Right cardiac atrium (tissue), 5 donors: ENCODE results near the gene TRAF2. TPM values are rescaled to one million over a fixed set of nuclear protein-coding genes. Genes with fewer than 3 reads are reported as not detected.

Experiments
- ATAC-seq, 2 donors: fragments of 200-7000 bp; cut with Tn5 transposase; one replicate each; pipeline versions ENCODE4 v1.8.0 to v1.9.1; 2020; ENCODE audit warnings: moderate library complexity in 2 of 2, mild to moderate bottlenecking in 1 of 2
- DNase-seq, 3 donors: peaks; one replicate each; pipeline ENCODE4 v3.0.0-alpha.2; 2020
- H3K27ac ChIP-seq: one replicate; pipeline ENCODE4 v1.5.1; 2013; ENCODE audit warnings: mild to moderate bottlenecking, low read length, control low read depth, moderate library complexity
- H3K27me3 ChIP-seq: one replicate; pipeline ENCODE4 v1.6.1; 2013; ENCODE audit not compliant: control insufficient read depth, insufficient read depth
- H3K4me1 ChIP-seq: one replicate; pipeline ENCODE4 v1.6.1; 2013; ENCODE audit warnings: low read length; ENCODE audit not compliant: control insufficient read depth, insufficient read depth
- H3K4me3 ChIP-seq: one replicate; pipeline ENCODE4 v1.5.1; 2013; ENCODE audit warnings: low read length, control low read depth
- H3K9me3 ChIP-seq: one replicate; pipeline ENCODE4 v1.6.1; 2013; ENCODE audit warnings: low read length; ENCODE audit not compliant: control insufficient read depth
- WGBS: extraction: QIAGEN DNeasy Blood & Tissue Kit; methylation state at CpG from one replicate; pipeline ENCODE4 v1.1.7; 2013; 5-methylcytosine and 5-hydroxymethylcytosine counted together
- intact Hi-C, 4 donors: fragments of 100-400 bp; cut with DNase I; formaldehyde crosslinking; loops; one replicate each; pipeline versions ENCODE4 v1.11.0 to v1.14.0; 2022 to 2023
- polyA plus RNA-seq: library from polyadenylated mRNA; stranded (reverse); fragments of 200-250 nt; gene quantifications from one replicate; pipeline ENCODE4 v1.2.3, GENCODE V29; 2013
- total RNA-seq, 4 donors: library from RNA; stranded (reverse); fragmentation: NEBNext Ultra II Directional; extraction: Animal tissue kit (Norgen Biotek cat#: 25700); gene quantifications; one replicate each; pipeline ENCODE4 v1.2.1, GENCODE V29; 2021
- donor health status: healthy with polysubstance abuse.
- donor health status: DM: no; HTN: yes; CAD: no.
- donor health status: DM: no; HTN: no; CAD: no.
- donor health status: DM: no; HTN: yes; CAD: no; lungs with severe emphysema.
- donor health status: DM: yes; HTN: yes; CAD: no.

TRAF2 gene
- total and polyA plus RNA-seq, 5 donors, result 6.1 to 10.2 (median 8.2) TPM

GRCh38 chr9:136946228-136947027 lies 60.1 kb downstream of the TRAF2 start:
- H3K4me1 ChIP-seq, result no peaks in the 10 kb centered on the region
- peak in 2 of 3 donors; percentile 60 to 71 for DNase-seq
- H3K27ac ChIP-seq, result no peak overlapping the region
- ATAC-seq, result no peak
- 76% methylated on average over 27 of the region's 27 CpGs for WGBS
- no peak overlapping the region for H3K4me3 ChIP-seq
- intact Hi-C loops, result loop anchor here in 3 of 4 donors (5.0 to 10.0 kb wide), 7 partner anchors 36 to 152 kb away; partner anchors contain the start of genes ABCA2 (in 1 of the 3), AJM1 (in 1 of the 3), CCDC183 (in 1 of the 3) and FUT7 (in 1 of the 3)
- H3K9me3 ChIP-seq, result no peaks in the 10 kb centered on the region
- no peaks in the 10 kb centered on the region for H3K27me3 ChIP-seq

DNA sequence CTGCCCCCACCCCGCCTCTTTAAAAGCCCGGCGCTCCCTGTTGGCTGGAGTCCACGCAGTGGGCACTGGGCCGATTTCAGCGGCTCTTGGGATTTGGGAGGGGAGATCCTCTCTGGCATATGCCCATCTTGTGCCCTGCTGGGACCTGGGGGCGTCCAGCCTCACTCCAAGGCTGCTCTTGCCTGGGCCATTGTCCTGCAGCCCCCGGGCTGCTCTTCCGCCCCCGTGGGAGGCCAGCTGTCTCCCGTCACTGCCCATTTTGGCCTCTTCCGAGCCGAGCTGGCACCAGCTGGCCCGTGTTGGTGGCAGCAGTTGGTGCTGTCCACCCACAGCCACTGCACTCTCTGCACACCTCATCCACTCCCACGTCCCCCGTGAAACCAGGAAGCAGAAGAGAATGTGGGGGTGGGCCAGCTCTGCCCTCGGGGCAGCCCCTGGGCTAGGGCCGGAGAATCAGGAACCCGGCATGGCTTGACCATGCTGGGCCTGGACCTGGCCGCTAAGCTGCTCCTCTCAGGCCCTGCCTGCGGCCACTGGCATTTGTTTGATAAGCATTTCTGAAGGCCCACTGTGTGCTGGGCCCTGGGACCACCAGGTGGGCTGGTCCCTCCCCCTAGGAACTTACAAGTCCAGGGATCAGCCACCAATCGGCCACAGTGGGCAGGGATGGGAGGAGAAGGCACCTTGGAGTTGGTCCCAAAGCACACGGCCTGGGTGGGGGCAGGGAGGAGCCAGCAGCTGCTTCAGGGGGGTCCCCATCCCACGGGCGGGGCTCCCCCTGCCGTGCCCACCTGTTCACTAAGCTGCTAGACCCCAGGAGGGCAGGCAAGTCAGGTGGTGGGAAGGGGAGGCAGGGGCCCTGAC lies 60.9 kb downstream of the TRAF2 start:
- no peak for ATAC-seq
- Histone ChIP-seq H3K4me3 (no peak overlapping the region), H3K27ac (peak overlapping the region; percentile 15), H3K4me1 (no peaks in the 10 kb centered on the region), H3K9me3 (no peaks in the 10 kb centered on the region), H3K27me3 (no peaks in the 10 kb centered on the region)
- WGBS, result 44% methylated on average over 26 of the region's 26 CpGs
- intact Hi-C loops, result loop anchor here in 3 of 4 donors (5.0 to 10.0 kb wide), 7 partner anchors 35 to 152 kb away; partner anchors contain the start of genes ABCA2 (in 1 of the 3), AJM1 (in 1 of the 3), CCDC183 (in 1 of the 3) and FUT7 (in 1 of the 3)
- DNase-seq, result peak in 2 of 3 donors; percentile 72 to 78

GRCh38 chr9:136947955-136948510 lies 61.7 kb downstream of the TRAF2 start:
- ATAC-seq (peak in 1 of 2 donors; percentile 12), DNase-seq (peak; percentile 78 to 90 (median 88))
- Histone ChIP-seq H3K27me3 (no peaks in the 10 kb centered on the region), H3K27ac (peak overlapping the region; percentile 15), H3K4me3 (no peak overlapping the region), H3K4me1 (no peaks in the 10 kb centered on the region), H3K9me3 (no peaks in the 10 kb centered on the region)
- intact Hi-C loops, result loop anchor here in 3 of 4 donors (5.0 to 10.0 kb wide), 7 partner anchors 34 to 153 kb away; partner anchors contain the start of genes ABCA2 (in 1 of the 3), AJM1 (in 1 of the 3), CCDC183 (in 1 of the 3) and FUT7 (in 1 of the 3)
- 26% methylated on average over 15 of the region's 15 CpGs for WGBS

- Histone ChIP-seq H3K4me3 (peak overlapping the region; percentile 52), H3K27ac (peak overlapping the region; percentile 59), H3K4me1 (no peaks in the 10 kb centered on the region), H3K9me3 (no peaks in the 10 kb centered on the region), H3K27me3 (no peaks in the 10 kb centered on the region)
- intact Hi-C loops, result loop anchor here in 3 of 4 donors (5.0 to 10.0 kb wide), 7 partner anchors 33 to 155 kb away; partner anchors contain the start of genes ABCA2 (in 1 of the 3), AJM1 (in 1 of the 3), CCDC183 (in 1 of the 3) and FUT7 (in 1 of the 3)
- ATAC-seq (no peak), DNase-seq (peak in 2 of 3 donors; percentile 57 to 63)
- 17% methylated on average over 21 of the region's 22 CpGs for WGBS
Observed at GRCh38 chr9:136949239-136949816, 63.0 kb downstream of the TRAF2 start.

DNA sequence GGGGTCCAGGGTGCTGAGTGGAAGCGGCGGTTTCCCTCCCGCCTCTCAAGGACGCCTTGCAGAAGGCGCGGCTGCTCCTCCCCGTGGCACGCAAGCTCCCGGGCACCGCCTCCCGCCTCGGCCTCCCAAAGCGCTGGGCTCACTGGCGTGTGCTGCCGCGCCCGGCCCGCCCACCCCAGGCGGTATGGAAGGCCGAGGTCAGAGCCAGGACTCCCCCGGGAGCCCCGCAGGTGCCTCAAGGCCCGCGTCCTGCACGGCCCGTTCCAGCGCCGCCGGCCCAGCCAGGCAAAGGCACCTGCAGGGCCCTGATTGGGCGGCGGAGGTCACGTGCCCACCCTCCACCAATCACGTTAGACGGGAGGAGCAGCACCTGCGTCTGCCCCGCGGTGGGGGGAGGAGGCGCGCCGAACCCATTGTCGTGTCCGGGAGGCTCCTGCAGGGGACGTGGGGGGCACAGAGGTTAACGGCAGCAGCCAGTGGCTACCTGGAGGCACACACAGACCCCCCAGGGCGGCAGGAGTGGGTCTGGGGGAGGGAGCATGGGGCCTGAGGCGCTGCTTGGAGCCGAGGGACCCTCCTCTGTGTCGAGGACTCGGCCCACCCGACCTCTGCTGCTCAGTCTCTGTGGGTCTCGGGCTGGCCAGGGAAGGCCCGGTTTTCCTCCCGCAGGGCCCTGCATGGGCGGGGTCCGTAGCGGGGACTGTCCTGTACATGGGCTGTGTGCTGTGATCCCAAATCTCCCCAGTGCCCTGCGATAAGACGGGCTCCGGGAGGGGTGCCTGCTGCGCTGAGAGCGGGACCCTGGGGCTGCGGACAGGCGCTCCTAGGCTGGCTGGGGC lies 63.7 kb downstream of the TRAF2 start:
- no peaks in the 10 kb centered on the region for H3K27me3 ChIP-seq

DNA sequence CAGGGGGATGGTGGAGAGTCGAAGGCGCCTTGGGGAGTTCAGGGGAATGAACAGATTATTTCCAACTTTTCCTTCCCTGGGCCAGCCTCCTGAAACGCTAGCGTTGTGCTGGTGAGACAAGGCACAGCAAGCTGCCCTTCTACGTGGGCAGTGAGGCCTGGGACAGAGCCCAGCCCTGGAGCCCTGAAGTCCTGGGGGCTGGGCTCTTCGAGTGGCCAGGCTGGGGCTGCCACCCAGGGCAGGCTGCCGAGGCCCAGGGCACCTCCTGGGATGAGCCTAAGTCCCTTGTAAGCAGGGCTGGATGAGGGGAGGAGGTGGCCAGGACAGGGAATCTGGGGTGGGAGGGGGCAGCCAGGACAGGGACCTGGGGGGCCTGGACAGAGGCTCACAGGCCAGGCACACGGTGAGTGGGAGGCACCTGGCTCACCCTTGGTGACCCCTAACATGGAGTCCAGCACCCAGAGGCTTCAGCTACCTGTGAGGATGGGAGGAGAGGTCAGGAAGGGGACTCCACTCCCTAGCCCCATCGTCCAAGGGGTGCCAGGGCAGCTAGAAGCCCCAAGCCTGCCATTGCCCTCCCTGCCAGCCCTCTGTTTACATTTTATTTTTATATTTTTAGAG lies 64.5 kb downstream of the TRAF2 start:
- intact Hi-C loops, result loop anchor here in 1 of 4 donors (5.0 kb wide), 1 partner anchor 77 kb away; the partner anchor contains the start of gene ABCA2
- H3K4me1 ChIP-seq, result no peaks in the 10 kb centered on the region
- no peak overlapping the region for H3K4me3 ChIP-seq
- peak in 2 of 3 donors; percentile 69 to 75 for DNase-seq
- 38% methylated on average over 9 of the region's 9 CpGs for WGBS
- H3K27ac ChIP-seq, result peak overlapping the region; percentile 56
- peak; percentile 1 to 23 for ATAC-seq
- no peaks in the 10 kb centered on the region for H3K9me3 ChIP-seq
- H3K27me3 ChIP-seq, result no peaks in the 10 kb centered on the region

More for the DNA sequence above, 63.7 kb downstream of the TRAF2 start:
- WGBS, result 2% methylated on average over 63 of the region's 63 CpGs
- H3K9me3 ChIP-seq, result no peaks in the 10 kb centered on the region
- DNase-seq (peak; percentile 93 to 98 (median 97)), ATAC-seq (peak; percentile 85)
- peak overlapping the region; percentile 59 for H3K27ac ChIP-seq
- H3K4me1 ChIP-seq, result no peaks in the 10 kb centered on the region
- intact Hi-C loops, result loop anchor here (5.0 to 10.0 kb wide), 7 partner anchors 32 to 155 kb away; partner anchors contain the start of genes ABCA2 (in 2 of the 4), AJM1 (in 1 of the 4), CCDC183 (in 1 of the 4) and FUT7 (in 1 of the 4)
- peak overlapping the region; percentile 52 for H3K4me3 ChIP-seq

DNA sequence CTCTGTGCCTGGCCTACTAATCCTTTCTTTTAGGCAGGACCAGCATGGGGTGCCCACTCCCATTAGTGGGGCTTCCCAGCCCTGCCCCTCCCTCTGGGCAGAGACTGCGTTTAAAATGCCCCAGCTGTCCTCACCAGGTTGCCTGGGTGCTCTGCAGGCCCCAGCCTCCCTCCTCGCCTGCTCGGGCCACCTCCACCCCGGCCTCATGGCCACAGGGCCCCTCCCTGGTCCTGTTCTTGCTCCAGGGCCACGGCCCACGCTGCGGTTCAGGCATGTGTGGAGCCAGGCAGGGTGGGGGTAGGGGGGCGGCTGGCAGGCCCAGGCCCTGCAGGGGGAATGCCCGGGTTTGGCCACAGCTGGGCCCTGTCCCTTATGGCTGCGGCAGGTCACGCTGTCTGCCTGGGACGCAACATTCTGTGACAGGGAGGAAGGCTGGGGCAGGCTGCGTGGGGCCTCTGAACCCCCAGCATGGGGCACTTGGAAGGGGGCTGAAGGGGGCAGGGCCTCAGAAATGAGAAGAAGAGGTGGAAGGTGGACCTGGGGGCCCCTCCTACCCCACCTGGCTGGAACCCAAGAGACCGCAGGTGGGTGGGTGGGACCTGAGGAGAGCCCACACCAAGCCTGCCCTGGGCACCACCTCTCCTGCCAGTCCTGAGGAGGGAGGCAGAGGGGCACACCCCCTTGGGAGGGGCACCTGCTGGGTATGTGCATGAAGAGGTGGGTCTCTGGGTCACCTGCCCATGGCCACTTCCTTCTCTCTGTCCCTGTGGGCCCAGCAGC lies 65.4 kb downstream of the TRAF2 start, which contains the start of gene LCN12:
Gene LCN12 (plus strand): TSS at position 733 of the 780 bp plus-strand sequence. CDS start 55 bp downstream, outside the sequence.
- Histone ChIP-seq H3K27me3 (no peaks in the 10 kb centered on the region), H3K4me3 (no peak within 1 kb of the TSS), H3K4me1 (no peaks in the 10 kb centered on the region), H3K9me3 (no peaks in the 10 kb centered on the region), H3K27ac (peak within 1 kb of the TSS; percentile 21)
- ATAC-seq, result no peak
- WGBS, result 80% methylated on average over 14 of the region's 14 CpGs
- intact Hi-C loops, result loop anchor here in 1 of 4 donors (5.0 kb wide), 1 partner anchor 76 kb away; the partner anchor contains the start of gene ABCA2
- DNase-seq, result peak in 2 of 3 donors; percentile 58 to 61

DNA sequence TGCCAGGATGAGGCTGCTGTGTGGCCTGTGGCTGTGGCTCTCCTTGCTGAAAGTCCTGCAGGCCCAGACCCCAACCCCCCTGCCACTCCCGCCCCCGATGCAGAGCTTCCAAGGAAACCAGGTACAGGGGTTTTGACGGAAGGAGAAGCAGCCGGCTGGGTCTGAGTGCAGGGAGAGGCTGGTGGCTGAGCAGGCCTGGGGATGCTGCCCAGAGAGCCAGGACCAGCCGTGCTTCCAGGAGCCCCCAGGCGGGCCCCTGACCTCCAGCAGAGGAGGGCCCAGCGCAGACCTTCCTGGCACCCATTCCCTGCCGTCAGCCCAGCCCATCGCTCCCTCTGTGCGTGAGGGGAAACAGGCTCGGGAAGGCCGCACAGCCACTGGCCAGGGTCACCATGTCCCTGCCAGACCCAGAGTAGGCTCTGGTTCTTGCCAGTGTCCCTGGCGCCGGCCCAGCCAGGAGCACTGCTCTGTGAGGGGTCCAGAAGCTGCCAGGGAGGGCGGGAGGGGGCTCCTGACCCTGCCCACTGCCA lies 66.1 kb downstream of the TRAF2 start:
- H3K9me3 ChIP-seq, result no peaks in the 10 kb centered on the region
- DNase-seq, result peak in 2 of 3 donors; percentile 74 to 76
- no peak for ATAC-seq
- intact Hi-C loops, result loop anchor here in 1 of 4 donors (5.0 kb wide), 1 partner anchor 75 kb away; the partner anchor contains the start of gene ABCA2
- no peaks in the 10 kb centered on the region for H3K4me1 ChIP-seq
- peak overlapping the region; percentile 6 for H3K27ac ChIP-seq
- H3K27me3 ChIP-seq, result no peaks in the 10 kb centered on the region
- H3K4me3 ChIP-seq, result no peak overlapping the region
- WGBS, result 52% methylated on average over 15 of the region's 15 CpGs
